ENCODE measurements around the gene SIAH1.
"Not testable (repeated sequence)": the region's sequence is repeated elsewhere in the genome, so short reads cannot be mapped to it uniquely, and the experiment has no call there.

The SIAH1 gene

DNA sequence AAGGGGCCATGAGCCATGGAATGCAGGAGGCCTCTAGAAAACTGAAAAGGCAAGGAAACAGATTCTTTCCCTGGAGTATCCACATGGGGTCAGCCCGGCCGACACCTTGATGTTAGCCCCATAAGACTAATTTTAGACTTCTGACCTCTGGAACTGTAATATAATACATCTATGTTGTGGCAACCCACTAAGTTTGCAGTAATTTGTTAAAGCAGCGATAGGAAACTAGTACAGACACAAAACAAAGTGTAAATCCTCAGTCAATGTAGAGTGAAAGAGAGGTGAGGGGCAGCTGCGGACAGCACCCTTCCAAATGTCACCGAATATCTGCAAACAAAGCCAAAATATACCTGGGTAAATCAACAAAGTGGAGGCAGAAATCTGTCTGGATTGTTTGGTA, 7.2 kb upstream of the SIAH1 start:
- DNase-seq, result no peak

DNA sequence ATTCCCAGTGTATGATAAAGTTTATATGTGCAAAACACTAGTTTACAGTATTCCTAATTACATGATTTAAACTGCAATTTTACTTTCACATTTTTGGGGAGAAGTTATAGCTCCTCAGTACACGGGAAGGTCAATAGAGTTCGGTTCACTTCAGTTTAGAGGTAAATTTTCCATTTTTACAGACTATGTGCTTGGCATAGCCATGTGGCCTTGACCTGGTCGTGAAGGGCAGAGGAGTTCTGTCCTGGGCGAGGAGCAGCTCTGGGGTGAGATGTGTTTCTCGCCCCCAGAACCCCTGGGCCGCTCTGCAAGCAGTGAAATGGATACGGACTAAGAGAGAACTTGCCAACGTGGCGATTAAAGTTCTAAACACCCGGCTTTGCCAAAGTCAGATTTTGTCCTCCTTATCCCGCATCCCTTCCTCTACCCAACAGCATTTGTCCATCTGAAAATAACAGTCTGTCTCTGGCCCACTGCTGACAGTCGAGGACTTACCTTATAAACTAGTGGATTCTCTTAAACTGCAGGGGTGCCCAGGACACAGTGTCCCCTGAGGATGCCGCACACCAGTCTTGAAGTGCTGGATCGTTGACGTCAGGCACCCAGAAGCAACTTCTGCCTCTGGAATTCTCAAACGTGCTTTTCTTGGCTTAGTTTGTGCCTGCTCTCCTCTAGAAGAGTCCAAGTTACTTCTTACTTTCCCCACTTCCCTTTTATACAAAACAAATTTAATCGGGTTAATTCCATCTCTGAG, 1.5 kb upstream of the SIAH1 start:
- DNase-seq, result no peak

DNA sequence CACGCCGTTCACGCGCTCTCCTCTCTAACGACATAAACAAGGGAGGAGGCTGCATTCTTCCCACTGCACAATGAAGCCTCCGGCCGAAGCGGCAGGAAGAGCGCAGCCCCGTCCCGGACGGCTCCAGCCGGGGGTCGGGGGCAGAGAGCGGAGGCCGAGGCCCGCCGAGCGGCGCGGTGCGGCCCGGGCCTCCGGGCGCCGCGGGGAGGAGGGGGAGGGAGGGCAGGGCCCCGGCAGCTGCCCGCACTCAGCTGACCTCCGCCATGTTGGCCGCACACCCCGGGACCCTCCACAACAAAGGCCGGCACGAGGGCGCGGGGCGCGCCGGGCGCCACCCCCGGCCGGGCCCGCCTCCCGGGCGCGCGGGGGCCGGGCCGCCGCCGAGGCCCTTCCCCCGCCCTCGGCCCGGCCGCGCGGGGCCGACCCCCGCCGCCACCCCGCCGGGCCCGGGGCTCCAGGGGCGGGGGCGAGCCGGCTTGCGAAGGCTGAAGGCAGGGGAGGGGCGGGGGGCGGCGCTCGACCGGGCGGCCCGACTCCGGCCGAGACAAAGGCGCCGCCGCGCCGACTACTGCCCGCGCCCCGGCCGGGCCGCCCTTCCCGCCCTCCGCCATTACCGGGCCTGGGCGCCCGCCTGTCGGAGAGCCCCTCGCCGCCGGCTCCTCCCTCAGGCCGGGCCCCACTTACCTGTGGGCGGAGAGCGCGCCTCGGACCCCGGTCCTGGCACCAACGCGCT, 527 bp downstream of the SIAH1 start:
- DNase-seq, result no peak

DNA sequence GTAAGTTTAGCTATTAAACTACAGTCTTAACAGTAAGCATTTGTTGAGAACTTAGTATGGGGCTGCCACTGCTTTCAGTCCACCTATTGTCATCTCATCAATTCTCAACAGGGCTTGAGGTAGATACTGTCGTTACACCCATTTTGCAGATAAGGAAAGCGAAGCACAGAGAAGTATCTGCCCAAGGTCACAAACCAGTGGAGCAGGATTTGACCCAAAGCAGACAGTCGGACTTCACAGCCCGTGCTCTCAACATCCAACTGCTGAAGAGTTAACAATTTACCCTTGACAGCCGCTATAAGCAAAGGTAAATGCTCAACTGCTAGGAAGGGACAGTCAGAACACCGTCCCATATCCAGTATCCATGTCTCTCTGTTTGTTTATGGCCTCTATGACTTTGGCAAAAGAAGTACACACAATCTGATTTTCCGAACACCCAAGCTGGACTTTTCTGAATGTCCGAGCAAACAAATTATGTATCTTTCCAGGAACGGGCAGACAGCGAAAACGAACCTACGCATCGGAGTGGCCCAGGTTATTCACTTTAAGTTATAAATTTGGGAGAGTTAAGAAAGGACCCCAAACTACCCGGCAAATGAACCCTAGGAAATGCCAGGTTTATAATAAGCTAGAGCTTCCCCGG, 1.2 kb downstream of the SIAH1 start:
- no peak for DNase-seq

DNA sequence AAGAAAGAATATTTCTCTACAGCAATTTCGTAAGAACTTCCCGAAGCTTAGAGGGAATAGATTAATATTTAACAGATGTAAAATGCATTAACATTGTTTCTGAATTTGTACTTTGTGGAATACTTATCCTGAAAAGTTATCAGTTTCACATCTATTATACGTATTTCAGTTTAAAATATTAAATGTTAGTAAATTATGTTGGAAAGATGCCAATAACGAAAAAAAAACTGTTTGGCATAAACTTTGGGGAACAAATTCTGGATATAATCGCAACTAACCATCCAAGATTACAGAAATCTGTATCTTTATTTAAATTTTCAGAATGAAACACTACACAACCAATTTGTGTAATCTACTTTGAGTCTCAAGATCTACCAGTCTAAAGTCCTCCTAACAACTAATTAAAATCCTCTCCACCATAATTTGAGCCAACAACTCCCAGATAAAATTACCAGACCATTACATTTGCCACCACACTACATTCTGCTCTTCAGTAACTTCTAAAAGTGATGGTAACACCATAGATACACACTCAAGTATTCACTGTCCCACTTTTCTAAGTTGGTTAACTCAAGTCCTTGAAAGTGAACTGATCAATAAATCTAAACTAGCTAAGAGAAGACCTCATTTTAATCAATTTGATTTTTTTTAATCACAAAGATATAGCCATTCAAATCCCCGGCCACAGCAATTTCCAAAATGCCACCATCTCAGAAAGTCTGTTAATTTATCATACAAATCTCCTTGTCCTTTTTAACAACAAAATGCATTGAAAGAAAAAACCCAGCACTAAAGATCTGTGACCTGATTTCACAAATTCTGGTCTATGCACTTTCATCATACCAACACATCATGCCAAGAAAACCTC, 2.0 kb downstream of the SIAH1 start:
- no peak for DNase-seq

DNA sequence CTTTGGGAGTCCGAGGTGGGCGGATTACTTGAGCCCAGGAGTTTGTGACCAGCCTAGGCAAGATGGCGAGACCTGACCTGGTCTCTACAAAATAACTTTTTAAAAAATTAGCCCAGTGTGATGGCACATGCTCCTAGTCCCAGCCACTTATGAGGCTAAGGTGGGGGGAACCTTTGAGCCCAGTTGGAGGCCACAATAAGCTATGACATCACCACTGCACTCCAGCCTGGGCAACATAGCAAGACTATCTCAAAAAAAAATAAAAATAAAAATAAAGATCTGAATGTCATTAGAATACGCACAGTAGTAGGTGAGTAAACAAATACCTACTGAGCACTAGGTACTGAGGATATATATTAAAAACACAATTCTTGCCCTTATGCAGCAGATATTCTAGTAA, 3.1 kb downstream of the SIAH1 start:
- no peak for DNase-seq

DNA sequence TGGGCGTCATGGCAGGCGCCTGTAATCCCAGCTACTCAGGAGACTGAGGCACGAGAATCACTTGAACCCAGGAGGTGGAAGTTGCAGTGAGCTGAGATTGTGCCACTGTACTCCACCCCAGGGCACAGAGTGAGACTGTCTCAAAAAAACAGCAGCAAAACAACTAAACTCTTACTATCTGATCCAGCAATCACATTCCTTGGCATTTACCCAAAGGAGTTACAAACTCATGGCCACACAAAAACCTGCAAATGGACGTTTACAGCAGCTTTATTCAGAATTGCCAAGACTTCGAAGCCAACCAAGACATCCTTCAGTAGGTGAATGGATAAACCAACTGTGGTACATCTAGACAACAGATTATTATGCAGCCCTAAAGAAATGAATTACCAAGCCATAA, 4.0 kb downstream of the SIAH1 start:
- no peak for DNase-seq

DNA sequence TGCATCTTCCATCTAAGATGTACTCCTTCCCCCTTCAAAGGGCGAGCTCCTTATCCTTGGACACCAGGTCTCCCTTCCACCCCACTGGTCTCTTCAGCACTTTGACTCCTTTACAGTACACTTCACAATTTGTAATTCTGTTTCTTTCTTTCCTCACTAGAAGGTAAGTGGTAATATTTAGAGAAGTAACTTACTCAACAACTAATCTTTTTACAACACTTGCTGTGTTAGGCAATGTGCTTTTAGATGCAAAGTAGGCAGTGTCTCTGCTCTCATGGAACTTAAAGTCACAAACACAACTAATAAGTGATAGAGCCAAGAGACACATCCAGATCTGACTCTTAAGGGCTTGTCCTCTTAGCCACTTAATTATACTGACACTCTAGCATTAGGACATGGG, 6.4 kb downstream of the SIAH1 start:
- no peak for DNase-seq

DNA sequence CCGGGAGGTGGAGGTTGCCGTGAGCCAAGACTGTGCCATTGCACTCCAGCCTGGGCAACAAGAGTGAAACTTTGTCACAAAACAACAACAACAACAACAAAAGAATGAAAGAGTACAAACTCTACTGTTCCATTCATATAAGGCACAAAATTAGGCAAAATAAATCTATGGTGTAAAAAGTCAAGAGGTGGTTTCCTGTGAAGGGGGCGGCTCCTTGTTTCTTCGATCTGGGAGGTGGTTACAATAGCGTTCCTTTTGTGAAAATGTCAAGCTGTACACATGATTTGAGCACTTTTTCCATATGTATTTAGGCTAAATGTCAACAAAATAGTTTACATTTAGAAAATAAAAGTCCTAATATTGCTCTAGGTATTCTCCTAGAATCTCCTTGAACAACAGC, 6.9 kb downstream of the SIAH1 start:
- DNase-seq, result no peak

DNA sequence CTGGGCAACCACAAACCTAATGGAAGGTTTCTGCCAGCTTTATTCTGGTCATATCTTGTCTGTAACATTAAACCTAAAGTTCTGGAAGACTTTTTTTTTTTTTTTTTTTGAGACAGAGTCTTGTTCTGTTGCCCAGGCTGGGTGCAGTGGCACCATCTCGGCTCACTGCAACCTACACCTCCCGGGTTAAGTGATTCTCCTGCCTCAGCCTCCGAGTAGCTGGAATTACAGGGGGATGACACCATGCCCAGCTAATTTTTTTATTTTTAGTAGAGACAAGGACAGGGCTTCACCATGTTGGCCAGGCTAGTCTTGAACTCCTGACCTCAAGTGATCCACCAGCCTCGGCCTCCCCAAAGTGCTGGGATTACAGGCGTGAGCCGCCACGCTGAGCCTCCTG, 7.9 kb downstream of the SIAH1 start:
- DNase-seq, result not testable (repeated sequence)

DNA sequence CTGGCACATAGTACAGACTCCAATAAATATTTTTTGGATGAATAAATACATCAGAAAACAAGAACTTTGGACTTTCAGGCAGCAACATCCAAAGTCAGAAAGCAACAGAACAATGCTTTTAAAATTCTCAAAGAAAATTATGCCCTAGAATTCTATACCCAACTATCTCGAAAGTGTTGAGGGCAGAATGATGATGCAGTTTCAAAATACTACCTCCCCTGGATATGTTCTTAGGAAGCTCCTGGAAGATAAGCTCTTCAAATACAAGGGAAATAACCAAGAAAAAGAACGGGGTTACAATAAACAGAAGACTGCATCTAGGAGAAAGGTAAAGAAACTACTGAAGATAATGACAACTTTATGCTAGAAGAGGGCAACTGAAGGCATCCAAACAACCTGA, 11.0 kb downstream of the SIAH1 start:
- DNase-seq, result no peak

DNA sequence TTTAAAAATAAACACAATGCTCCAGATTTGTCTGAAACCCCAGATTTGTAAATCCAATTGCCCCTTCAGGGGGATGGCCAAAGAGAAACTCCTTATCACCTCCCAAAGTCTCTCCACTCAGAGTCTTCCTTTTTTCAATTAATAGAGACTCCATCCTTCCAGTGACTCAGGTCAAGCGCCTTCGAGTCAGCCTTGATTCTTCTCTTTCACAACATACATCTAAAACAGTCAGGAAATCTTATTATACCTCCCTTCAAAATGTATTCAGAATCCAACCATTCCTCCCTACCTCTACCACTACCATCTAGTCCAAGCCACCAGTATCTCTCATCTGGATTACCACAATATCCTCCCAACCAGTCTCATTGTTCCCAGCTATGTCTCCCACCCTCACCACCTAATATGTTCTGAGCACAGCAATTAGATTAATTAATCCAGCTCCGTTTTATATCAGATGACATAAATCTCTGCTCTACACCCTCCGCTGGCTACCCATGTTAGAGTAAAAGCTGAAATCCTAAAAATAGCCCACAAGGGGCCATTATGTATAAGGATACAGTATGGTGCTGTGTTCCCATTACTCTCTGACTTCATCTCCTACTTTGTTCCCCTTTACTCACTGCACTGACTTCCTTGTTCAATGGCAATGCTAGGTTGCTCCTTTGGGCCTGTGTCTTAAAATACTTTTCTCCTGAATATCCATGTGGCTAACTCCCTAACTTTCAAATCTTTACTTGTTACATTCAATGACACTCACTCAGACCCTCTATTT, 11.8 kb downstream of the SIAH1 start:
- no peak for DNase-seq

DNA sequence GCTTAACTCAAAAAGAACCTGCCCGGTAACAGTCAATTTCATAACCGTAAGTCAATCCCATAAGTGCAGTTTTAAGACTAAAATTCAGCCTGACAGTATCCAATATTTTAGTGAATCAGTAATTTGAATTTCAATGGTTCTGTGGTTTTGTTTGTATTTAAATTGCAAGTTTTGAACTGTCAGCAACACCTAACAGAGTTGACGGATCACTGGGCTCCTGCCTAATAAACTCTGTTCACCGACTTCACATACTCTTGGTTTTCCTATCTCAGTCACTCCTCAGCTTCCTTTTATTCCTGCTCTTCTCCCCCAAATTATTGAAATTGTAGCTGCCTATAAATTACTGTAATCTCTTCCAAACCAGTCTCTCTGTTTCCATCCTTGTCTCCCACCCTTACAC, 12.5 kb downstream of the SIAH1 start:
- DNase-seq, result no peak

DNA sequence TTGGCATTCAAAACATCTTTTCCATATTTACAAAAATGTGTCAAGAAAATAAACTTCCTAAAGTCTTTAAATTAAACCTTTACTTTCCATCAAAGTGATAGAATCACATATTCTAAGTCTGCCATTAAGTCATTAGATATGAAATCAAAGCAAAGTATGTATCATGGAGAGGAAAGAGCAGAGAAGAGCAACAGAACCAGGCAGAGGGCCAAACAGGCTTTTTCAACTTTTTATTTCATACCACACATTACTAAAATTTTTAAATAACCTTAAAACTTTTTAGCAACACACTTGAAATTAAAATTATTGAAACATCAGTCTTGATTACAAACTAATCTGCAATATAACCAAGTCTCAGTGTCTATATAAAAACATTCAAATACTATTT, 13.8 kb downstream of the SIAH1 start:
- no peak for DNase-seq

DNA sequence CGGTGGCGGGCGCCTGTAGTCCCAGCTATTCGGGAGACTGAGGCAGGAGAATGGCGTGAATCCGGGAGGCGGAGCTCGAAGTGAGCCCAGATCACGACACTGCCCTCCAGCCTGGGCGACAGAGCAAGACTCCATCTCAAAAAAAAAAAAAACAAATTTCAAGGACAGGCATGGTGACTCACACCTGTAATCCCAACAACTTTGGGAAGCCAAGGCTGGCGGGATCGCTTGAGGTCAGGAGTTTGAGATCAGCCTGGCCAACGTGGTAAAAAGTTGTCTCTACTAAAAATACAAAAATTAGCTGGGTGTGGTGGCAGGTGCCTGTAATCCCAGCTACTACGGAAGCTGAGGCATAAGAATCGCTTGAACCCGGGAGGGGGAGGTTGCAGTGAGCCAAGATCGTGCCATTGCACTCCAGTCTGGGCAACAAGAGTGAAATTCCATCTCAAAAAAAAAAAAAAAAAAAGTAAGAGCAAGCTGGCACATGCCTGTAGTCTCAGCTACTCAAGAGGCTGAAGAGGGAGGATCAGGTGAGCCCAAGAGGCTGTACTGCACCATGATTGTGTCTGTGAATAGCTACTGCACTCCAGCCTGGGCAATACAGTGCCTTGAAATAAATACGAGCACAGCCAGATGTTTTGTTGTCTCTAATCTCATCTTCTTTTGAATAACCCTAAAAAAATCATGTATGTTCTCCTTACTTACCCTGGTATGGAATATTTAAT, 14.4 kb downstream of the SIAH1 start:
- DNase-seq, result not testable (repeated sequence)

DNA sequence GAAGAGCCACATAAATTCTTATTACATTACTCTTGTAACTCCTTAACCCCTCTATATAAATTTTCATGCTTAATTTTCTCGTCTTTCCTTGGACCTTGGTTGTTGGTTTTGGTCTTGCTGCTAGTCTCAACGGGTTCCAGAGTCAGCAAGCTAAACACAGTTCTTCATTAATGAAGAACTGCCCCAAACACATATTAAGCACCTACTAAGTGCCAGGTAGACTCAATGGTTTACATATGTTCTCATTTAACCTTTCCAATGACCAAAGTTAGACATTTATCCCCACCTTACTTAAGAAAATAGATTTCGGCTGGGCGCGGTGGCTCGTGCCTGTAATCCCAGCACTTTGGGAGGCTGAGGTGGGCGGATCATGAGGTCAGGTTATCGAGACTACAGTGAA, 15.0 kb downstream of the SIAH1 start:
- DNase-seq, result no peak

DNA sequence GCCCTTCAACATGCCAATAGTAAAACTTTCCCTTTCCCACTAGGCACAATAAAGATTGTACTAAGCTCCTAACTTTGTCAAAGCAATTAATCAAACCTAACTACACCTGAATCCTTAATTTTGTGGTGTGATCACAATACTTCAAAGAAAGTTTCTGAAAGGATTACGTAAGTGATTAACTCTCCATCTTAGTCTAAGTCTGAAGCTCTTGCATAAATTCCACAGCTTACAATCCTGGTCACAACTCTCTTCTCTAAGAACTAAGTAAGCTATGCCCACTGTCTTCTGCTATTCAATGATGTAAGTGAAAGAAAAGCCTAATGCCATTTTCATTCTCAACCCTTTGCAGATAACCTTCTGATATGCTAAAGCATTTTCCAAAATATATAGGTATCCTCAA, 15.4 kb downstream of the SIAH1 start:
- DNase-seq, result no peak

DNA sequence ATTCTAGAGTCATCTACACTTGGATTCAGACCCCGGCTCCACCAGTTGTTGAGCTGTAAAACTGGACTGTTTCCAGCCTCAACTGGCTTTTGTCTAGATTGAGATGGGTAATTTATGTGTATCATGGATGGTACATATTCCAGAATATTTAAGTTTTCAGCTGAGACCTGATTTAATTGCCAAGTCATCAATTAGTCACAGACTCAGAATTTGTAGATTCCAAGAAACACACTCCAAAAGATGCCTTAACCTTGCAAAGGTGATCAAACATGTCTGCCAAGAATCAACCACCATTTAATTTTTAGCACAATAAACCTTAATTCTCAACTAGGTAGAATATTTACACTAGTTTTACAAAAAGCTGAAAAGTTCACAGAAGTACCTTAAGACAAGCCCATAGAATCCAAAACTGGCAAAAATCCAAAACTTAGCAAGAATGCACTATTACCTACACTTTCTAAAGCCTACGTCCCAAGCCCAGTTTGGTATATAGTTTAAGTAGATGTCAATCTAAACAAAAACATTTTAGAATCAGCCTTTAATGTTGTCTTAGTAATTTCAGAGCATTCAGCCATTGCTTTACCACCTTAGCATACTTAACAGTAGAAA, 17.7 kb downstream of the SIAH1 start:
- no peak for DNase-seq

DNA sequence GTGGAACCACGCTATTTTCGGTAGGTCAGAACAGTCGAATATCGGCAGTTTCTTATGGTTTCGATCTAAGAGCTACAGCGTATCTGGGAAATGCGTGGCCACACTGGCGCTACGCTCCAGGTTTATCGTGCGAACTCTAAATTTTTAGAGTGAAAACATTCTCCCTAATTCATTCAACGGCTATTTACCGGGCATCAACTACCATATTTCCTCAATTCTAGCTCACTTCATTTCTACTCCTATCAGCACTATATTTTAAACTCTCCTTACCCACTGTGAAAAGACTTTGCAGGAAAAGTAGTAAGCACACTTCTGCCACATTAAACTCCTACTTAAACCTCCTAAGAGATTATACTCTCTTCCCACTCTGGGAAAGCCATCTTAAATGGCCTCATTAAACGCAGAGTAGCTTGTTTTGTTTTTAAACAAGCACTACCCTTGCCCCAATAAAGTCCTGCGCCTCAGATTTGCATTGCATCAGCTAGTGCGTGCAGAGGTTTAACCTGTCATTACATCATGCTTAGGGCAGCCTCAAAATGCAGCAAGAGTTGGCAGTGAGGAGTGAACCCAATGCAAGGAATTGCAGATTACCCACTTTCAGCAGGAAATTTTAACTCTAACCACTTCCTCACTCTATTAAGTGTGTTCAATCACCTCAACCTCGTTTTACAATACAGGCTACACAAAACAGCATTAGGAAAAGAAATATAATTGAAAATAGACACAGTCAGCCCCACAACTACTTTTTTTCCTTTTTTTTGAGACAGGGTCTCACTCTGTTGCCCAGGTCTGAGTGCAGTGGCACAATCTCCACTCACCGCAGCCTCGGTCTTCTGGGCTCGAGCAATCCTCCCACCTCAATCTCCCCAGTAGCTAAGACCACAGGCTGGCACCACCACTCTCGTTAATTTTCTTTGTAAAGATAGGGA, 18.8 kb downstream of the SIAH1 start:
- DNase-seq, result no peak

DNA sequence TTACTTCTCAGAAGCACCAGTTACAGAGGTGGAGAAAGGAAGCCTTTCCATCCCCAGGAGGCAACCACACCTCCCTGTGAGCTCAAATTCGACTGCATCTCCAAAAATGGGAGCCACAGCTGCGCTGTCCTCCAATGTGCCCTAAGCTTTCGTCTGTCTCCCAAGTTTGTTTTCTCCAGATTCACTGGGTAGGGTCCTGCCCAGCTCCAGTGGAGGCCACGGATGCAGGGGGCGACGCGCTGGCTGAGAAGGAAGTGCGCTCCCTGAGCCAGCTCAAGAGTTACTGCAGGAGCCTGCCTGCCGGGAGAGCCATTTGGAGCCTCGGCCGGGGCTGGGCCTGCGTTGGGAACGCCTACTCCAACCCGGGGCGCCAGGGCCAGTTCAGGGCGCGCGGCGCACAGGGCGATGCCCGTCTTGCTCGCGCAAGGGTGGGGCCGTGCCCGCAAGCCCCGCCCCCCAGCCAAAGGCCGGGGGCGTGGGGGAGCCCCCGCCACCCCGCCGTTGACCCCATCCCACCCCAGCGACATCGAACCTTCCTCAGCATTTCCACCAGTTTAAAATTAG, 19.5 kb downstream of the SIAH1 start:
- DNase-seq, result no peak

Data from NCI-H524 treated with DMSO at 0.1 percent for 48 hours (cell line).